A549 treated with GW870086 at 1 μM for 4 hours (cell line): ENCODE data around the gene MVB12A. TPM values are rescaled to one million over a fixed set of nuclear protein-coding genes. Genes with fewer than 3 reads are reported as not detected.

ENCODE experiments used
- total RNA-seq: library from RNA; stranded (reverse); fragments of 200-300 nt; extraction: Qiagen RNA extraction; gene quantifications from 5 replicates; pipeline ENCODE4 v1.2.3, GENCODE V29; 2022; ENCODE audit warnings: low read depth

Gene MVB12A
- total RNA-seq: 30.6 to 41.6 TPM (median 40.0 TPM) in 5 replicates

GRCh38 chr19:17419621-17420474 is at the start of gene MVB12A:
TSS of gene MVB12A (plus strand) at chr19:17420047. CDS start at chr19:17420136, 89 bp downstream.

GRCh38 chr19:17376935-17377600 is 42.8 kb upstream of the MVB12A start, which contains the start of gene PLVAP:
TSS of gene PLVAP (minus strand) at chr19:17377342. CDS start at chr19:17377288, 54 bp downstream.

DNA sequence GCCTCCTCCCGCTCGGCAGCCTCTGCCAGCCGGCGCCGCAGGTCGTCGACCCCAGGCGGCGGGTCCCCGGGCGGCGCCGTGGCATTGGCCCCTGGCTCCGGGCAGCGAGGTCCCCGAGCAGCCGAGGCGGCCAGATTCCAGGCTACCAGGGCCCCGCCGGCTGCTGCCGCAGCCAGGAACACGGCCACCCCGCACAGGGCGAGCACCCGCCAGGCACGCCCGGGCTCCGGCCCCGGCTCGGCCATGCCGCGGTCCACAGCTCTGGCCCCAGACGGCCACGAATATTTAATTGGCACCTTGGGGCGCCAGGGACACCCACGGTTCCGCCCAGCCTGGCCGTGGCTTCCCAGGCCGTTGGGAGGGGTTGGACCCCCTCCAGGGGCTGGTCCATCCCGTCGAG is 25.9 kb upstream of the MVB12A start, which contains the start of gene CCDC194:
TSS of gene CCDC194 (minus strand) at position 283 of the 400 bp plus-strand sequence. CDS start at position 245, 38 bp downstream.

DNA sequence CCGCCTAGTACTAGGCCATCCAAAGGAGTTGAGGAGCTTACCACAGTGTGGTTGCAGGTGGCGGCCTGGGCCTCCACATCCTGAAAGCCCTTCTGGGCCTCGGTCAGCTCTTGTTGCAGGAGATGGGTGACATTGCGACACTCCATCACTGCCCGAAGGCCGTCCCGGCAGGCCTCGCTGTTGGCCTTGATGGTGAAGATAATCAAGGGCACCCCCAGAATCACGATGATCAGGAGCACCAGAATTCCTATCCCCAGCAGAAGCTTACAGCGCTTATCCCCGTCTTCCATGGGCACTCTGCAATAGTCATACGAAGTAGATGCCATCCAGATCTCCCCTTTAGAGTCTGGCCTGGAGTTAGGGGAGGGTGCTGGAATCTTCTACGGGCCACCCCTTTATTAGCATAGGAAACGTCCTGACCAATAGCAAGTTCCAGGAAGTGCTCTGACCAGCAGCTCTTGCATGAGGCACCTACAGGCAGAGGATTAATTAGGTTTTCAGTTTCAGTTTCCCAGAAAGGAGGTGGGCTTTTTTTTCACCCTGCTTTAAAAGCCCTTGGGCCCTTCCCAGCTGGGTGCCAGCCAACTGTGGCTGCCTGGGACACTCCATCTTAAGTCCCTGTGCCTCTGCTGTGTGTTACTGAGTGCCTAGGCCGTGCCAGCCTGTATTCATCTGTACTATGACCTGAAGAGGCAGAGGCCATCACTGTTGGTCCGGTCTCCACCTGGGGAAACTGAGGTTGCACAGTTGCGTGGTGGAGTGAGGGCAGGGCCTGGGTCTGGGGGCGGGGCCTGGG is 14.4 kb upstream of the MVB12A start, which contains the start of gene BST2:
TSS of gene BST2 (minus strand) at position 381 of the 796 bp plus-strand sequence. CDS start at position 326, 55 bp downstream.

GRCh38 chr19:17448131-17448967 is 28.5 kb downstream of the MVB12A start, which contains the start of gene TMEM221:
TSS of gene TMEM221 (minus strand) at chr19:17448668. CDS start at chr19:17448462, 206 bp downstream.

GRCh38 chr19:17460372-17461230 is 40.8 kb downstream of the MVB12A start, which contains the start of gene NXNL1:
TSS of gene NXNL1 (minus strand) at chr19:17460926. CDS start at chr19:17460869, 57 bp downstream.

GRCh38 chr19:17470068-17470841 is 50.4 kb downstream of the MVB12A start, which contains the start of gene SLC27A1:
TSS of gene SLC27A1 (plus strand) at chr19:17470524. CDS start at chr19:17470541, 17 bp downstream.

Other genes with a start within 250 kb of the MVB12A start
- 14.1 to 17.1 TPM (median 16.2 TPM) in 5 replicates for gene USE1, start 204.7 kb upstream of the MVB12A start, total RNA-seq
- 7.8 to 12.5 TPM (median 11.7 TPM) in 5 replicates for gene OCEL1, start 193.8 kb upstream of the MVB12A start, total RNA-seq
- gene NR2F6, start 174.1 kb upstream of the MVB12A start, total RNA-seq: 34.3 to 67.1 TPM (median 61.8 TPM) in 5 replicates
- not detected in 5 replicates for gene USHBP1, start 155.3 kb upstream of the MVB12A start, total RNA-seq
- gene BABAM1, start 152.6 kb upstream of the MVB12A start, total RNA-seq: 59.7 to 68.1 TPM (median 61.7 TPM) in 5 replicates
- 0.27 to 0.64 TPM (median 0.52 TPM) in 5 replicates for gene ANKLE1, start 138.1 kb upstream of the MVB12A start, total RNA-seq
- 2.2 to 3.4 TPM (median 3.0 TPM) in 5 replicates for gene ABHD8, start 116.6 kb upstream of the MVB12A start, total RNA-seq
- gene MRPL34, start 114.2 kb upstream of the MVB12A start, total RNA-seq: 63.3 to 93.7 TPM (median 79.5 TPM) in 5 replicates
- gene DDA1, start 110.5 kb upstream of the MVB12A start, total RNA-seq: 52.0 to 61.8 TPM (median 60.6 TPM) in 5 replicates
- 2.2 to 4.0 TPM (median 3.5 TPM) in 5 replicates for gene ANO8, start 85.2 kb upstream of the MVB12A start, total RNA-seq
- 15.2 to 22.9 TPM (median 21.2 TPM) in 5 replicates for gene GTPBP3, start 82.5 kb upstream of the MVB12A start, total RNA-seq
- not detected in 5 replicates for gene PLVAP, start 42.7 kb upstream of the MVB12A start, total RNA-seq
- not detected in 5 replicates for gene CCDC194, start 25.9 kb upstream of the MVB12A start, total RNA-seq
- 0.21 to 0.39 TPM (median 0.29 TPM) in 3 of 5 replicates, not detected in the others for gene BST2, start 14.4 kb upstream of the MVB12A start, total RNA-seq
- gene TMEM221, start 28.6 kb downstream of the MVB12A start, total RNA-seq: 0.26 to 0.79 TPM (median 0.68 TPM) in 5 replicates
- gene NXNL1, start 40.9 kb downstream of the MVB12A start, total RNA-seq: not detected in 5 replicates
- 2.0 to 3.2 TPM (median 2.6 TPM) in 5 replicates for gene SLC27A1, start 50.5 kb downstream of the MVB12A start, total RNA-seq
- 52.9 to 77.0 TPM (median 74.9 TPM) in 5 replicates for gene PGLS, start 91.6 kb downstream of the MVB12A start, total RNA-seq
- gene COLGALT1, start 135.6 kb downstream of the MVB12A start, total RNA-seq: 54.8 to 75.2 TPM (median 71.8 TPM) in 5 replicates